ENCODE measurements around the gene KRT1.
"Not testable (repeated sequence)": the region's sequence is repeated elsewhere in the genome, so short reads cannot be mapped to it uniquely, and the experiment has no call there.

Gene KRT1

DNA sequence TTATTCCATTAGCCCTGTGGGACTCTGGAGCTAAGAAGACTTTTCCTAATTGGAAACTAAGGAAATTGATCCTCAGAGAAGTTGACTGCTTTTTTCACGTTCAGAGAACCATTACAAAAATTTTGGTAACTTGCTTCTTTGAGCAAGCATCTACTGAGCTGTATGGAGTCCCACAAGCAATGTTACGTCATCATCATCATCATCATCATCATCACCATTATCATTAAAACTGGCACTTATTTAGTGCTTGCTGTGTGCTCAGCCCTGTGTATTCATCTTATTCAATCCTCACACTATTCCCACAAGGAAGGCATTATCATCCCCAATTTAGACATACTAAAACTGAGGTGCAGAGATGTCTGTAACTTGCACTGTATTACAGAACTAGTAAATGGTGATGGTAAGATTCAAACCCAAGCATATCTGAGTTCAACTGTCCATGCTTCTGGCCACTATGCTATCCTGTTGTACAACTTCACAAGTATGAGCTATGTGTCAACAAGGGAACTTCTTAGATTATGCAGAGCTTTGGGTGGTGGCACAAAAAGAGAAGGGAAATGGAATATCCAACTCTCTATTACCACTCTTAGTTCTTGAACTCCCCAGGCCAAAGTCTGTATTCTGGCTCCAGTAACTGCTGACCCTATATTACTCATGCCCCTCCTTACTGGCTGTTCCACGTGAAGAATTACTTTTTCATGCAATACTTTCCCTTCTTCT lies 6.3 kb downstream of the KRT1 start:
- Histone ChIP-seq H3K27ac (no peak overlapping the region), H3K36me3 (ENCODE audit: insufficient read depth, low read length) (no peaks in the 10 kb centered on the region), H3K9ac (ENCODE audit: insufficient read length) (no peak overlapping the region), H3K9me3 (ENCODE audit: low read depth, low read length) (no peaks in the 10 kb centered on the region), H3K4me3 (no peak overlapping the region)
- no peak for DNase-seq (ENCODE audit: low read depth, low spot score)
- no peak for TF ChIP-seq EZH2 (IDR thresholded peaks at IDR 0.05)
- no peak for TF ChIP-seq FOXP2 (optimal IDR thresholded peaks at IDR 0.05; ENCODE audit: control extremely low read depth, extremely low read length, insufficient read depth)
- TF ChIP-seq POLR2AphosphoS5 (IDR thresholded peaks at IDR 0.05; ENCODE audit: borderline replicate concordance, low read depth, low read length) = no peak

DNA sequence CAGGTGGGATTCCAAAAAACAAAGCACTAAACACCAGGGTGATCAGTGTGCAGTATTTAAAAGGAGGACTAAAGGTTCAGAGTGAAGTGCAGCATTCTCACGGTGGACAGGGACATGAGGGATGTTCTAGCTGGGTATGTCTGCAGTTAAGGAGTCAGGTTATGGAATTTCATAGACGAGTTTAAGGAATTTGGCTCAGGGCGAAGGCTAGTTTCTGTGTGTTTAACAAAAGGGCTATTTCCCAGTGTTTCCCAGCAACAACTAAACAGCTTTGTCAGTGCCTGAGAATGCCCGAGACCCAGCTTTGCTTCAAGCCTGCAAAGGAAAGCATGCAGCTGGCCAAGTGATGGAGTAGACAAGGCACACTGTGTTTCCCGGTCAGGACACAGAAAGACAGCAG lies 7.0 kb downstream of the KRT1 start:
- TF ChIP-seq POLR2AphosphoS5 (IDR thresholded peaks at IDR 0.05; ENCODE audit: borderline replicate concordance, low read depth, low read length) (no peak), FOXP2 (optimal IDR thresholded peaks at IDR 0.05; ENCODE audit: control extremely low read depth, extremely low read length, insufficient read depth) (no peak), EZH2 (IDR thresholded peaks at IDR 0.05) (no peak)
- Histone ChIP-seq H3K27ac (no peak overlapping the region), H3K4me3 (no peak overlapping the region), H3K36me3 (ENCODE audit: insufficient read depth, low read length) (no peaks in the 10 kb centered on the region), H3K9me3 (ENCODE audit: low read depth, low read length) (no peaks in the 10 kb centered on the region), H3K9ac (ENCODE audit: insufficient read length) (no peak overlapping the region)
- no peak for DNase-seq (ENCODE audit: low read depth, low spot score)

DNA sequence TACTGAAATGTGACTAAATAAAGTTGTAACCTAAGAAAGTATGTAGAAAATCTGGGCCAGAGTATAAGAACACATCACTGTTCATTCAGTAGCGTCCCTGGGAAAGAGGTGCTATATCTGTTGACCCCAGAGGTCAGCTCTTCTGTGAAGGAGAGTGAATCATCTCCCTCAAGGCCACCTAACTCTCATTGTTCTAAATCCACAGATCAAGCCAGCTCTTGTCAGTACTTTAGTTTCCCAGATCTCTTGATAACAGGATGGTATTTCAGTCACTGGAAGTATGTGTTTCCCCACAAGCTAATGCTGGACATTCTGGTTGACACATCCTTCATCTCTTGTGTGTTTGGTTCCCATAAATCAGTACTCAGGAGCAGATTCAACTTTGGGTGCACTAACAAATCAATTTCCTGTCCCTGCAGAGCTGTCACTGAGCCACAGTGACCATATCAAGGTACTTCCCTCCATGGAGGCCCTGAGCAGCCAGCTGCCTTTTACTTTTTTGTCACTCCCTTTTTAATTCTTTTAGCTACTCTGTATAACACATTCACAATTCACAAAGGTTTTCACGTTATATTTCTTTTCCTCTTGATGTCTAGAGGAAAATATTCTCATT lies 7.8 kb downstream of the KRT1 start:
- Histone ChIP-seq H3K36me3 (ENCODE audit: insufficient read depth, low read length) (no peaks in the 10 kb centered on the region), H3K4me3 (no peak overlapping the region), H3K9me3 (ENCODE audit: low read depth, low read length) (no peaks in the 10 kb centered on the region), H3K27ac (no peak overlapping the region), H3K9ac (ENCODE audit: insufficient read length) (no peak overlapping the region)
- TF ChIP-seq FOXP2 (optimal IDR thresholded peaks at IDR 0.05; ENCODE audit: control extremely low read depth, extremely low read length, insufficient read depth) = no peak
- no peak for TF ChIP-seq POLR2AphosphoS5 (IDR thresholded peaks at IDR 0.05; ENCODE audit: borderline replicate concordance, low read depth, low read length)
- TF ChIP-seq EZH2 (IDR thresholded peaks at IDR 0.05) = no peak
- no peak for DNase-seq (ENCODE audit: low read depth, low spot score)

DNA sequence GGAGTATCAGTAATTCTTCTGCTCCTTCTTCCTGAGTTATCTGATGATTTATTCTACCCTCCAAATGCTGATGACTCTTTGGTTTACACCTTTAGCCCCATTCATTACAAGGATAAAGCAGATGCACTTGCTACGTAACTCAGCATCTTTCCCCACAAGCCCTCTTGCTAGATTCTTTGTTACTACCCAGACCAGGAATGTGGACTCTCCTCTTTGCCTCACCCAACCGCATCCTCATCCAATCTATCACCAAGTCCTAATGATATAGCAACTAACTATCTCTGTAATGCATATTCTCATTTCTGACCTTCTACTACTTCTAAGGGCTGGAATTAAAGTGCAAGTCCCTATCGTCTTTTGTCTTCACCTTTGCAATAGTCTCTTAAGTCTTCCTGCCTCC lies 9.2 kb downstream of the KRT1 start:
- Histone ChIP-seq H3K27ac (no peak overlapping the region), H3K36me3 (ENCODE audit: insufficient read depth, low read length) (no peaks in the 10 kb centered on the region), H3K4me3 (no peak overlapping the region), H3K9me3 (ENCODE audit: low read depth, low read length) (no peaks in the 10 kb centered on the region), H3K9ac (ENCODE audit: insufficient read length) (no peak overlapping the region)
- TF ChIP-seq EZH2 (IDR thresholded peaks at IDR 0.05) = no peak
- DNase-seq (ENCODE audit: low read depth, low spot score) = no peak

DNA sequence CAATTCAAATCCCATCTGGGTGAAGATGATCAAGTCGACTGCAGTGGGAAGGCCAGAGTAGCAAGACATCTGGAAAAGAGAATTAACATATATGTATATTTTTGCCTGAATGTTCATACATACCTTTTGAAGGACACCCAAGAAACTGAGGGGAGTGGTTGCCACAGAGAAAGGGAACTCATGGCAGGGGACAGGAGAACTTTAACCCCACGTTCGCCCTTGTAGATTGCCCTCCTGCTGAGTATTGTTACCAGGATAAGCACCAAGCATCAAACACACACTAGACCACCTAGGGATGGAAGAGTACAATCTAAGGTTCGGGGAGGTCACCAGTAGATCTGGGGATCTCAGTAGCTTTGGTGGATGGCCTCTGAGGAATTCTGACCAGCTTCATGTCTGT lies 9.7 kb downstream of the KRT1 start:
- H3K4me3 ChIP-seq = no peak overlapping the region
- H3K9me3 ChIP-seq (ENCODE audit: low read depth, low read length) = no peaks in the 10 kb centered on the region
- no peaks in the 10 kb centered on the region for H3K36me3 ChIP-seq (ENCODE audit: insufficient read depth, low read length)
- no peak for TF ChIP-seq EZH2 (IDR thresholded peaks at IDR 0.05)
- no peak for TF ChIP-seq POLR2AphosphoS5 (IDR thresholded peaks at IDR 0.05; ENCODE audit: borderline replicate concordance, low read depth, low read length)
- no peak for TF ChIP-seq FOXP2 (optimal IDR thresholded peaks at IDR 0.05; ENCODE audit: control extremely low read depth, extremely low read length, insufficient read depth)
- H3K9ac ChIP-seq (ENCODE audit: insufficient read length) = no peak overlapping the region
- DNase-seq (ENCODE audit: low read depth, low spot score) = no peak
- H3K27ac ChIP-seq = no peak overlapping the region

DNA sequence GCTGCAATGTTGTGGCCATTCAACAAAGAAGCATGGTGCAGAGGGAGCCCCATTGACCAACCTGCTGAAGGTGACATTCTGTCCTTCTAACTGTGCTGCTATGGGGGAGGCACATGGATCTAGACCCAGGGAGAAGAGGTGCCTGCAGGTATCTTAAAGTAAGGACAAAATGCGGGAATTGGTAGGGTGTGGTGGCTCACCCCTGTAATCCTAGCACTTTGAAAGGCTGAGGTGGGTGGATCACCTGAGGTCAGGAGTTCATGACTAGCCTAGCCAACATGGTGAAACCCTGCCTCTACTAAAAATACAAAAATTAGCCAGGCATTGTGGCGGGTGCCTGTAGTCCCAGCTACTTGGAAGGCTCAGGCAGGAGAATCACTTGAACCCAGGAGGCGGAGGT lies 10.3 kb downstream of the KRT1 start:
- not testable (repeated sequence) for H3K4me3 ChIP-seq; H3K27ac ChIP-seq; H3K9ac ChIP-seq (ENCODE audit: insufficient read length); DNase-seq (ENCODE audit: low read depth, low spot score); H3K36me3 ChIP-seq (ENCODE audit: insufficient read depth, low read length); H3K9me3 ChIP-seq (ENCODE audit: low read depth, low read length)

DNA sequence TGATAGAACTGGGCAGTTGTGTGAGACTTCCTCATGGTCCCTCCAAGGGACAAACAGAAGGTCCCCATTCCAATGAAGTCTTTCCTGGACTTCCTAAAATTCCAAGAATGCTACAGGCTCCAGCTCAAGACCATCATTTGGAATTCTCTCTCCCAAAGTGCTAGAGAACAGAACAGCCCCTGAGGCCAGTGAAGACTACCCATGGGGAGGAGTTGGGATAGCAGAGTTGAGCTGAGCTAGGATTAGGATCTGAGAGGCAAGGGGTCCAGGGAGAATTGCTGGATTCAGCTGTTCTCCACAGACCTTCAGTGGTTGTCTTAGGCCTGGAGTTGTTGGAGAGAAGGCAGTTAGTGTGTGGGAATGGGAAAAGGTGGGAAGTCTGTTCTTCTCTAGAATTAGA lies 10.8 kb downstream of the KRT1 start:
- no peak overlapping the region for H3K9ac ChIP-seq (ENCODE audit: insufficient read length)
- H3K36me3 ChIP-seq (ENCODE audit: insufficient read depth, low read length) = no peaks in the 10 kb centered on the region
- H3K9me3 ChIP-seq (ENCODE audit: low read depth, low read length) = no peaks in the 10 kb centered on the region
- H3K27ac ChIP-seq = no peak overlapping the region
- DNase-seq (ENCODE audit: low read depth, low spot score) = no peak
- TF ChIP-seq EZH2 (IDR thresholded peaks at IDR 0.05) (no peak), FOXP2 (optimal IDR thresholded peaks at IDR 0.05; ENCODE audit: control extremely low read depth, extremely low read length, insufficient read depth) (no peak), POLR2AphosphoS5 (IDR thresholded peaks at IDR 0.05; ENCODE audit: borderline replicate concordance, low read depth, low read length) (no peak)
- no peak overlapping the region for H3K4me3 ChIP-seq

DNA sequence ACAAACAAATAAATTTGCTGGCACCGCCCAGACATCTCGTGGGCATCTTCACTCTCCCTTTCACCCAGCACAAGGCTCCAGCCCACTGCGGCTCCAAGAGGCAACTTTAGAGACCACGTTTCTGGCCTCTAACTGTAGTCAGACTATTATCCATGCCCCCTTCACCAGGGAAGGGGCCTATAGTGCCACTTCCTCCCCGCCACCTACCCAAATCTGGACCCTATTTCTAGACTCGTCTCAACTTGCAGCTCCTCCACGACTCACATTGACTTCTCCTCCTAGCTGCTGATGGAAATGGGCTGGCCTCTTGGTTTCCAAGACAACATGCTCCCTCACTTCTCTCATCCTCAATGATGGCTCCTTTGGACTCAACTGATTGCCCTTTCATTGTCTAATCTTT lies 12.3 kb downstream of the KRT1 start:
- H3K4me3 ChIP-seq = no peak overlapping the region
- H3K27ac ChIP-seq = no peak overlapping the region
- DNase-seq (ENCODE audit: low read depth, low spot score) = no peak
- H3K9me3 ChIP-seq (ENCODE audit: low read depth, low read length) = no peaks in the 10 kb centered on the region
- H3K9ac ChIP-seq (ENCODE audit: insufficient read length) = no peak overlapping the region
- TF ChIP-seq FOXP2 (optimal IDR thresholded peaks at IDR 0.05; ENCODE audit: control extremely low read depth, extremely low read length, insufficient read depth) (no peak), POLR2AphosphoS5 (IDR thresholded peaks at IDR 0.05; ENCODE audit: borderline replicate concordance, low read depth, low read length) (no peak), EZH2 (IDR thresholded peaks at IDR 0.05) (no peak)
- H3K36me3 ChIP-seq (ENCODE audit: insufficient read depth, low read length) = no peaks in the 10 kb centered on the region

DNA sequence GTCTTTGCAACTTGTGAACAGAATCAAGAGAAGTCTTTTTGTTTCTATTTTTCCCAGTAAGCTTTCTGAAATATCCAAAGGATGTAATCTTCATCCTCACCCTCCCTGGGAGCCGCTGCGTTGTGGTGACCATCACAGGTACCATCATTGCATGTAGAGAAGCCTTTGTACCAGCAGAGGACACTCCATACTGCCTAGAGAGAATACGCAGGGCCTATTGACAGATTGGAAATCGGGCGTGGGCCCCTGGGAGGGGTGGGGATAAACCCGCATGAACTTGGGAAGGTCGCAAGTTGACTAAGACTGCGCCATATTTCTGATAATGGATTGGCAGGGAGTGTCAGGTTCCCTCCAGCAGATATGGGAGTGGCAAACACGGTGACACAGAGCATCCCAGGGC lies 12.7 kb downstream of the KRT1 start:
- H3K4me3 ChIP-seq = no peak overlapping the region
- H3K27ac ChIP-seq = no peak overlapping the region
- H3K36me3 ChIP-seq (ENCODE audit: insufficient read depth, low read length) = no peaks in the 10 kb centered on the region
- no peak for DNase-seq (ENCODE audit: low read depth, low spot score)
- no peak overlapping the region for H3K9ac ChIP-seq (ENCODE audit: insufficient read length)
- H3K9me3 ChIP-seq (ENCODE audit: low read depth, low read length) = no peaks in the 10 kb centered on the region
- TF ChIP-seq POLR2AphosphoS5 (IDR thresholded peaks at IDR 0.05; ENCODE audit: borderline replicate concordance, low read depth, low read length) = no peak

All from SK-N-MC (cell line).